Activated CD8-positive, alpha-beta T cell treated with anti-CD3 and anti-CD28 coated beads for 36 hours (primary cell): ENCODE measurements around the gene GALNT9. TPM values are rescaled to one million over a fixed set of nuclear protein-coding genes. Genes with fewer than 3 reads are reported as not detected.

ENCODE experiments used
- ATAC-seq: fragments of 200-7000 bp; cut with Tn5 transposase; one replicate; pipeline ENCODE4 v1.10.0; 2021; ENCODE audit warnings: mild to moderate bottlenecking, moderate library complexity
- CTCF ChIA-PET: fragments of 350-600 bp; sonication (Branson Sonifier 250); formaldehyde crosslinking; loops from one replicate; lab custom pipeline; 2021; ENCODE audit warnings: antibody characterized with exemption; lab: Charles Lee
- POLR2A ChIA-PET: fragments of 350-600 bp; sonication (Branson Sonifier 250); formaldehyde crosslinking; loops from one replicate; lab custom pipeline; 2021; ENCODE audit warnings: antibody characterized with exemption; lab: Charles Lee
- DNase-seq: peaks from one replicate; pipeline ENCODE4 v3.0.0-alpha.2; 2020
- H3K27ac Mint-ChIP-seq: one replicate; pipeline ENCODE4 v1.8.0; 2021; ENCODE audit warnings: mild to moderate bottlenecking, mixed read lengths
- H3K27me3 Mint-ChIP-seq: one replicate; pipeline ENCODE4 v1.8.0; 2021; ENCODE audit warnings: mixed read lengths
- H3K36me3 Mint-ChIP-seq: one replicate; pipeline ENCODE4 v1.8.0; 2021; ENCODE audit warnings: low read depth, mixed read lengths
- H3K4me1 Mint-ChIP-seq: one replicate; pipeline ENCODE4 v1.8.0; 2021; ENCODE audit warnings: low read depth, mixed read lengths
- H3K4me3 Mint-ChIP-seq: one replicate; pipeline ENCODE4 v1.8.0; 2021; ENCODE audit warnings: mild to moderate bottlenecking, moderate library complexity, mixed read lengths
- H3K9me3 Mint-ChIP-seq: one replicate; pipeline ENCODE4 v1.8.0; 2021; ENCODE audit warnings: mixed read lengths
- CTCF ChIP-seq: fragments of 200-600 bp; IDR thresholded peaks from one replicate; pipeline ENCODE4 v1.8.0; 2022; ENCODE audit warnings: antibody characterized with exemption, mild to moderate bottlenecking
- intact Hi-C: fragments of 100-400 bp; cut with micrococcal nuclease; formaldehyde crosslinking; loops from one replicate; pipeline ENCODE4 v1.10.0; 2022
- total RNA-seq, 2 experiments: library from RNA; stranded (reverse); gene quantifications; one replicate each; pipeline ENCODE4 v1.2.3, GENCODE V29; 2021

Gene GALNT9
- total RNA-seq, 2 experiments from 2014 or later = not detected

GRCh38 chr12:132308853-132309595 lies 20.4 kb downstream of the GALNT9 start:
- intact Hi-C loops = no loop called here
- TF ChIP-seq CTCF = no peak
- Mint-ChIP-seq H3K4me3 (no peak overlapping the region), H3K9me3 (peaks cover 12% of the 10 kb centered on the region), H3K4me1 (no peaks in the 10 kb centered on the region), H3K27me3 (no peaks in the 10 kb centered on the region), H3K36me3 (no peaks in the 10 kb centered on the region), H3K27ac (no peak overlapping the region)
- ChIA-PET POLR2A (no interaction called here), CTCF (no interaction called here)
- DNase-seq (no peak), ATAC-seq (no peak)

- ATAC-seq (no peak), DNase-seq (no peak)
- Mint-ChIP-seq H3K9me3 (peaks cover 12% of the 10 kb centered on the region), H3K4me1 (no peaks in the 10 kb centered on the region), H3K4me3 (no peak overlapping the region), H3K36me3 (no peaks in the 10 kb centered on the region), H3K27me3 (no peaks in the 10 kb centered on the region), H3K27ac (no peak overlapping the region)
- intact Hi-C loops = no loop called here
- no peak for TF ChIP-seq CTCF
- POLR2A ChIA-PET = no interaction called here
- CTCF ChIA-PET = no interaction called here
Measured at GRCh38 chr12:132307976-132308852, 21.2 kb downstream of the GALNT9 start.

DNA sequence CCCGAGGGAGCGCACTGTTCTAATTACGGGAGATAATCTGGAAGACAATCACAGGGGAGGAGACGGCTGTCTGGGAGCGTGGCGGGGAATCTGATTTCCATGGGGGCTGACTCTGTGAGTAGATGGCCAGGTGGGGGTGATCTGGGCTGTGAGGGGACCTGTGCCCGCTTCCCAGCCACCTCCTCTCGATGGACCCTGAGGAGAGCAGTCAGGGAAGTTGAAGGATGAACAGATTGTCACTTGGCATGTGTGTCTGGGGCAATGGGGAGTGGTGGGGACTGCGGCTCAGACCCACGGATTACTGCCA lies 22.6 kb downstream of the GALNT9 start:
- Mint-ChIP-seq H3K27me3 (peaks cover 4% of the 10 kb centered on the region), H3K4me1 (no peaks in the 10 kb centered on the region), H3K9me3 (peaks cover 9% of the 10 kb centered on the region), H3K36me3 (no peaks in the 10 kb centered on the region), H3K27ac (no peak overlapping the region), H3K4me3 (no peak overlapping the region)
- DNase-seq (no peak), ATAC-seq (no peak)
- intact Hi-C loops = no loop called here
- POLR2A ChIA-PET = no interaction called here
- no peak for TF ChIP-seq CTCF
- CTCF ChIA-PET = no interaction called here

DNA sequence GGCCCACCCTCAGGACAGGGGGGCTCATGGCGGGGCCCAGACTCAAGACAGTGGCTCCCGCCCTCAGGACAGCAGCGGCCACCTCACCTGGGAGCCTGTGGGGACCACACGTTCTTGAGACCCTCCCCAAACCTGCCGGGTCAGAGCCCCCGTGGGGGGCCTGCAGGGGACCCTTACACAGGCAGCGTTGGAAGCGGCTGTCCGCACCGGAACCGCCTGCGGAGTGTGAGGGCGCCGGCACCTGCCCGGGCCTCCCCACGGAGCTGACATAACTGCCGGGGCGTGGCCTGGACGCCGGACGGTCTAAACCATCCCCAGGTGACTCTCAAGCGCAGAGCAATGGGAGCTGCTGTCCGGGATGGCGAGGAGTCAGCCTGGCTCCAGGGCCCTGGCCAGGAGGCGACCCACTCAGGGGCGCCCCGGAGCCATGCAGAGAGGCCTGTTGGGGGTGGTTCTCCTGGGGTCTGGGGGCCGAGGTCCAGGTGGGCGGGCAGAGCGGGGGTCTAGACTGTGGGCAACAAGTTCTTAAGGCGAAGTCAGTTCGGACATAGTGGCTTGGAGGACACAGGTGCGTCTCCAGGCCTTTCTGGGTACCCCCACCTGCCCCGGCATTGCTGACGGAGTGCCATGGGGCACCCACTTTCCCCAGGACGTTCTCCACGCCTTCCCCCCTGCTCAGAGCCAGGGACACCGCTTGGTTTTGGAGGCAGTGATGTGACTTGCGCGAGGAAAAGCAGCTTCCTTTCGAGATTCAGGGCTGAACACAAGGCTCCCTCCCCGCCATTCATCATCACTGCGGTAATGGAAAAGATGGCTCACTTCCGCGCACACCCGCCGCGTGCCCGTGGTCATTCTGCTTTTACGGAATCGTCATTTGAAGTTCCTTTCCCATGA lies 23.2 kb downstream of the GALNT9 start:
- TF ChIP-seq CTCF = no peak
- intact Hi-C loops = no loop called here
- no peak overlapping the region for H3K27ac Mint-ChIP-seq
- CTCF ChIA-PET = no interaction called here
- POLR2A ChIA-PET = interaction anchor here (0.7 kb wide), 1 partner anchor 256 kb away, joined by 3 read pairs; no protein-coding TSS in a partner anchor
- DNase-seq (no peak), ATAC-seq (no peak)
- no peak overlapping the region for H3K4me3 Mint-ChIP-seq
- no peaks in the 10 kb centered on the region for H3K4me1 Mint-ChIP-seq
- peaks cover 4% of the 10 kb centered on the region for H3K27me3 Mint-ChIP-seq
- no peaks in the 10 kb centered on the region for H3K36me3 Mint-ChIP-seq
- H3K9me3 Mint-ChIP-seq = peaks cover 4% of the 10 kb centered on the region
